Spleen (tissue), 7 donors: ENCODE data around the gene HEXD.

Source experiments
- CTCF ChIP-seq, 11 experiments: fragments of 200-600 bp in 7 of 11; fragments of 450-650 bp in 4 of 11; sonication (generic) in 4 of 11; IDR thresholded peaks in 8 of 11; conservative IDR thresholded peaks in 3 of 11; 1 replicate in 7 of 11; 2 replicates in 4 of 11; pipeline versions ENCODE4 v1.4.0 to v1.8.0; 2016 to 2021; ENCODE audit warnings: antibody characterized with exemption in 11 of 11, inconsistent platforms in 4 of 11, mild to moderate bottlenecking in 1 of 11
- POLR2A ChIP-seq, 3 donors: fragments of 450-650 bp; IDR thresholded peaks; one replicate each; pipeline ENCODE4 v1.5.1; 2017; ENCODE audit warnings: antibody characterized with exemption in 3 of 3, mild to moderate bottlenecking in 1 of 3
- POLR2AphosphoS5 ChIP-seq, 3 donors: sonication (generic); formaldehyde crosslinking; IDR thresholded peaks; one replicate each; pipeline ENCODE4 v1.5.1; 2017; ENCODE audit warnings: antibody characterized with exemption in 3 of 3
- donor health status: DM: no; HTN: no; CAD: no; lungs with moderate emphysema.
- donor health status: DM: no; HTN: no; CAD: no.
- donor health status: DM: no; HTN: no; CAD: no.

DNA sequence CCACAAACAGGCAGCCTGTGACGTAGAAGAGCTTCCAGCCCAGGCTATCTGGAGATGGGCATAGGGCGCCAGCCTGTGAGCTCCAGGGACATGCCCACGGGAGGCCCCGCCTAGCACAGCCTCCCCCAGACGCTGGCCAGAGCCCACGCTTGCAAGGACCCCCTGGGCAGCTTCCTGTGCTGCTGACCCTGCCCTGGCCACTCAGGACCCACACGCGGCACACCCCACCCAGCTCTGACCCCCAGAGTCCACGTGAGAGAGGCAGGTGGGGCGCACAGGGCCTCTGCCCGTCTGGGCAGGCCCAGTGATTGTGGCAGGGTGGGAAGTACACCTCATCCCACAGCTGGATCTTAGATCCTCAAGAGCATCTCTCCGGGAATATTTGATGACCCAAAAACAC, 28.5 kb downstream of the HEXD start:
- TF ChIP-seq POLR2A (IDR thresholded peaks at IDR 0.05) (no peak), CTCF (IDR thresholded peaks at IDR 0.05 in 8 of 11, conservative IDR thresholded peaks at IDR 0.05 in 3 of 11) (no peak), POLR2AphosphoS5 (IDR thresholded peaks at IDR 0.05) (peak in 1 of 3 donors; percentile 44)
